T-helper 1 cell treated with Interleukin-12 subunit alpha and Interleukin-12 subunit beta and Interleukin-4 antibody, amounts not matched to agents 30 μg/mL and 1 μg/mL, for 36 hours (primary cell): Measurements from ENCODE around the gene CSF2.

Source experiments
- H3K27ac Mint-ChIP-seq: one replicate; pipeline ENCODE4 v1.8.0; 2021; ENCODE audit warnings: mild to moderate bottlenecking, mixed read lengths
- H3K27me3 Mint-ChIP-seq: one replicate; pipeline ENCODE4 v1.8.0; 2021; ENCODE audit warnings: low read depth, mixed read lengths
- H3K36me3 Mint-ChIP-seq: one replicate; pipeline ENCODE4 v1.8.0; 2021; ENCODE audit warnings: low read depth, mixed read lengths
- H3K4me1 Mint-ChIP-seq: one replicate; pipeline ENCODE4 v1.8.0; 2021; ENCODE audit warnings: low read depth, mixed read lengths
- H3K4me3 Mint-ChIP-seq: one replicate; pipeline ENCODE4 v1.8.0; 2021; ENCODE audit warnings: mild to moderate bottlenecking, moderate library complexity, mixed read lengths
- H3K9me3 Mint-ChIP-seq: one replicate; pipeline ENCODE4 v1.8.0; 2021; ENCODE audit warnings: mixed read lengths

The CSF2 gene

GRCh38 chr5:132073231-132074013 lies at the start of gene CSF2:
TSS of gene CSF2 (plus strand) at chr5:132073789. CDS start at chr5:132073824, 35 bp downstream.
- Mint-ChIP-seq H3K4me3 (peak within 1 kb of the TSS; percentile 64), H3K27ac (peak within 1 kb of the TSS; percentile 77), H3K36me3 (peaks cover 11% of the 10 kb centered on the region), H3K27me3 (no peaks in the 10 kb centered on the region), H3K4me1 (peaks cover 53% of the 10 kb centered on the region), H3K9me3 (no peaks in the 10 kb centered on the region)

GRCh38 chr5:132024117-132024435 lies 49.5 kb upstream of the CSF2 start:
- Mint-ChIP-seq H3K27ac (no peak overlapping the region), H3K27me3 (peaks cover 15% of the 10 kb centered on the region), H3K4me1 (peaks cover 41% of the 10 kb centered on the region), H3K9me3 (no peaks in the 10 kb centered on the region), H3K4me3 (no peak overlapping the region), H3K36me3 (peaks cover 3% of the 10 kb centered on the region)

- Mint-ChIP-seq H3K27me3 (peaks cover 21% of the 10 kb centered on the region), H3K36me3 (peaks cover 3% of the 10 kb centered on the region), H3K27ac (no peak overlapping the region), H3K4me3 (no peak overlapping the region), H3K4me1 (peaks cover 36% of the 10 kb centered on the region), H3K9me3 (no peaks in the 10 kb centered on the region)
Measured at GRCh38 chr5:132024789-132025402, 48.7 kb upstream of the CSF2 start.

- no peak overlapping the region for H3K27ac Mint-ChIP-seq
- no peaks in the 10 kb centered on the region for H3K9me3 Mint-ChIP-seq
- peaks cover 27% of the 10 kb centered on the region for H3K27me3 Mint-ChIP-seq
- H3K36me3 Mint-ChIP-seq: peaks cover 4% of the 10 kb centered on the region
- no peak overlapping the region for H3K4me3 Mint-ChIP-seq
- peaks cover 31% of the 10 kb centered on the region for H3K4me1 Mint-ChIP-seq
Measured at GRCh38 chr5:132025403-132025971, 48.1 kb upstream of the CSF2 start.

GRCh38 chr5:132026516-132027008 lies 47.0 kb upstream of the CSF2 start:
- Mint-ChIP-seq H3K27me3 (peaks cover 29% of the 10 kb centered on the region), H3K36me3 (peaks cover 8% of the 10 kb centered on the region), H3K4me3 (peak overlapping the region; percentile 36), H3K9me3 (no peaks in the 10 kb centered on the region), H3K27ac (no peak overlapping the region), H3K4me1 (peaks cover 23% of the 10 kb centered on the region)

GRCh38 chr5:132027027-132027426 lies 46.6 kb upstream of the CSF2 start:
- peak overlapping the region; percentile 69 for H3K27ac Mint-ChIP-seq
- peaks cover 19% of the 10 kb centered on the region for H3K4me1 Mint-ChIP-seq
- H3K4me3 Mint-ChIP-seq: peak overlapping the region; percentile 36
- H3K27me3 Mint-ChIP-seq: peaks cover 34% of the 10 kb centered on the region
- no peaks in the 10 kb centered on the region for H3K9me3 Mint-ChIP-seq
- H3K36me3 Mint-ChIP-seq: peaks cover 8% of the 10 kb centered on the region

- H3K9me3 Mint-ChIP-seq: peaks cover 14% of the 10 kb centered on the region
- H3K36me3 Mint-ChIP-seq: peaks cover 14% of the 10 kb centered on the region
- H3K27ac Mint-ChIP-seq: no peak overlapping the region
- peaks cover 58% of the 10 kb centered on the region for H3K27me3 Mint-ChIP-seq
- H3K4me1 Mint-ChIP-seq: peaks cover 7% of the 10 kb centered on the region
- H3K4me3 Mint-ChIP-seq: no peak overlapping the region
Measured at GRCh38 chr5:132029609-132030330, 43.8 kb upstream of the CSF2 start.

- peaks cover 14% of the 10 kb centered on the region for H3K36me3 Mint-ChIP-seq
- H3K27me3 Mint-ChIP-seq: peaks cover 64% of the 10 kb centered on the region
- no peak overlapping the region for H3K27ac Mint-ChIP-seq
Measured at GRCh38 chr5:132030610-132031009, 43.0 kb upstream of the CSF2 start.

GRCh38 chr5:132032196-132032595 lies 41.4 kb upstream of the CSF2 start:
- Mint-ChIP-seq H3K4me1 (peaks cover 7% of the 10 kb centered on the region), H3K36me3 (peaks cover 14% of the 10 kb centered on the region), H3K4me3 (no peak overlapping the region), H3K27ac (no peak overlapping the region), H3K27me3 (peaks cover 75% of the 10 kb centered on the region), H3K9me3 (peaks cover 14% of the 10 kb centered on the region)

More at GRCh38 chr5:132030610-132031009, 43.0 kb upstream of the CSF2 start:
- Mint-ChIP-seq H3K9me3 (peaks cover 14% of the 10 kb centered on the region), H3K4me3 (no peak overlapping the region), H3K4me1 (peaks cover 7% of the 10 kb centered on the region)

- Mint-ChIP-seq H3K27ac (no peak overlapping the region), H3K36me3 (peaks cover 16% of the 10 kb centered on the region), H3K9me3 (peaks cover 19% of the 10 kb centered on the region), H3K4me3 (no peak overlapping the region), H3K4me1 (peaks cover 5% of the 10 kb centered on the region), H3K27me3 (peaks cover 78% of the 10 kb centered on the region)
Measured at GRCh38 chr5:132033122-132033521, 40.5 kb upstream of the CSF2 start.

- no peak overlapping the region for H3K27ac Mint-ChIP-seq
- peaks cover 28% of the 10 kb centered on the region for H3K9me3 Mint-ChIP-seq
- no peak overlapping the region for H3K4me3 Mint-ChIP-seq
- peaks cover 2% of the 10 kb centered on the region for H3K4me1 Mint-ChIP-seq
- H3K36me3 Mint-ChIP-seq: peaks cover 12% of the 10 kb centered on the region
- H3K27me3 Mint-ChIP-seq: peaks cover 87% of the 10 kb centered on the region
Measured at GRCh38 chr5:132037353-132037752, 36.2 kb upstream of the CSF2 start.

- H3K36me3 Mint-ChIP-seq: peaks cover 4% of the 10 kb centered on the region
- peaks cover 3% of the 10 kb centered on the region for H3K9me3 Mint-ChIP-seq
- peaks cover 69% of the 10 kb centered on the region for H3K27me3 Mint-ChIP-seq
- no peak overlapping the region for H3K27ac Mint-ChIP-seq
- H3K4me3 Mint-ChIP-seq: no peak overlapping the region
- peaks cover 2% of the 10 kb centered on the region for H3K4me1 Mint-ChIP-seq
Measured at GRCh38 chr5:132044207-132044606, 29.4 kb upstream of the CSF2 start.

GRCh38 chr5:132046880-132047299 lies 26.7 kb upstream of the CSF2 start:
- no peak overlapping the region for H3K4me3 Mint-ChIP-seq
- peaks cover 2% of the 10 kb centered on the region for H3K36me3 Mint-ChIP-seq
- H3K27me3 Mint-ChIP-seq: peaks cover 59% of the 10 kb centered on the region
- H3K9me3 Mint-ChIP-seq: no peaks in the 10 kb centered on the region
- no peak overlapping the region for H3K27ac Mint-ChIP-seq
- H3K4me1 Mint-ChIP-seq: peaks cover 2% of the 10 kb centered on the region

- Mint-ChIP-seq H3K27ac (no peak overlapping the region), H3K4me3 (no peak overlapping the region), H3K27me3 (peaks cover 57% of the 10 kb centered on the region), H3K4me1 (peaks cover 2% of the 10 kb centered on the region), H3K9me3 (no peaks in the 10 kb centered on the region), H3K36me3 (peaks cover 2% of the 10 kb centered on the region)
Measured at GRCh38 chr5:132049093-132049492, 24.5 kb upstream of the CSF2 start.
